Chondrocyte (in vitro differentiated cells): ENCODE data around the gene IGF1R. TPM values are rescaled to one million over a fixed set of nuclear protein-coding genes. Genes with fewer than 3 reads are reported as not detected.

Source experiments
- DNase-seq: peaks from one replicate; pipeline ENCODE4 v3.0.0; 2021; ENCODE audit warnings: mixed read lengths, low spot score
- H3K27ac Mint-ChIP-seq: one replicate; pipeline ENCODE4 v1.8.0; 2021; ENCODE audit warnings: mild to moderate bottlenecking, moderate library complexity, mixed read lengths; ENCODE audit not compliant: unreplicated experiment
- H3K27me3 Mint-ChIP-seq: 2 replicates; pipeline ENCODE4 v1.8.0; 2021; ENCODE audit warnings: low read depth, mixed read lengths
- H3K36me3 Mint-ChIP-seq: 2 replicates; pipeline ENCODE4 v1.8.0; 2021; ENCODE audit warnings: low read depth, mixed read lengths
- H3K4me1 Mint-ChIP-seq: 2 replicates; pipeline ENCODE4 v1.8.0; 2021; ENCODE audit warnings: low read depth, mild to moderate bottlenecking, mixed read lengths
- H3K4me3 Mint-ChIP-seq: one replicate; pipeline ENCODE4 v1.8.0; 2021; ENCODE audit warnings: mild to moderate bottlenecking, moderate library complexity, mixed read lengths; ENCODE audit not compliant: unreplicated experiment
- H3K9me3 Mint-ChIP-seq: 2 replicates; pipeline ENCODE4 v1.8.0; 2021; ENCODE audit warnings: low read depth, mixed read lengths
- CTCF ChIP-seq: fragments of 200-600 bp; sonication (generic); IDR thresholded peaks from 2 replicates; pipeline ENCODE4 v1.5.0; 2021; ENCODE audit warnings: antibody characterized with exemption, mild to moderate bottlenecking, moderate library complexity
- total RNA-seq: library from RNA; stranded (reverse); gene quantifications from 3 replicates; pipeline ENCODE4 v1.2.1, GENCODE V29; 2021

Gene IGF1R
- total RNA-seq, 1 donor from 2014 or later, result 119 TPM

- H3K27me3 Mint-ChIP-seq, result no peaks in the 10 kb centered on the region
- DNase-seq, result no peak
- H3K4me1 Mint-ChIP-seq, result peaks cover 45% of the 10 kb centered on the region
- TF ChIP-seq CTCF, result no peak
- H3K4me3 Mint-ChIP-seq, result peak overlapping the region; percentile 94
- no peaks in the 10 kb centered on the region for H3K9me3 Mint-ChIP-seq
- H3K27ac Mint-ChIP-seq, result peak overlapping the region; percentile 98
- peaks cover 5% of the 10 kb centered on the region for H3K36me3 Mint-ChIP-seq
Measured at GRCh38 chr15:98651581-98652220, 3.4 kb downstream of the IGF1R start.

DNA sequence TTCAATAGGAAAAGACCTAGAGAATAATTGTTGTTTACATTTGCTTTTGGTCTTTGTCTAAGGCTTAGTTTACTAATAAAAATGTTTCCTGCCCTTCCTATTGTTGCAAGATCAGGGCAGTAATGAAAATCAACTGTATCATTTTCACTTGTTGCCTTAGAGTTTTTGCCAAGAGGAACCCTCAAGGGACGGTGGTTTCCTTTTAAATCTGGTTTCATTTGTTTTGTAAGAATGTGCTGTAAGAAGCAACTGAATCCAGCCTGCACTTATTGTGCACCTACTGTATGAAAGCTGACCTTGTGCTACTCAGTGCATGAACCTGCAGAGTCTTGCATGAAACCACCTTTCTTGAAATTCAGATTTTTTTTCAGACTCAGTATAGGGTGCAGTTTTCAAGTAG lies 5.3 kb downstream of the IGF1R start:
- Mint-ChIP-seq H3K27me3 (no peaks in the 10 kb centered on the region), H3K27ac (no peak overlapping the region), H3K9me3 (no peaks in the 10 kb centered on the region), H3K4me1 (peaks cover 51% of the 10 kb centered on the region), H3K36me3 (peaks cover 4% of the 10 kb centered on the region), H3K4me3 (no peak overlapping the region)
- DNase-seq, result no peak
- TF ChIP-seq CTCF, result no peak

DNA sequence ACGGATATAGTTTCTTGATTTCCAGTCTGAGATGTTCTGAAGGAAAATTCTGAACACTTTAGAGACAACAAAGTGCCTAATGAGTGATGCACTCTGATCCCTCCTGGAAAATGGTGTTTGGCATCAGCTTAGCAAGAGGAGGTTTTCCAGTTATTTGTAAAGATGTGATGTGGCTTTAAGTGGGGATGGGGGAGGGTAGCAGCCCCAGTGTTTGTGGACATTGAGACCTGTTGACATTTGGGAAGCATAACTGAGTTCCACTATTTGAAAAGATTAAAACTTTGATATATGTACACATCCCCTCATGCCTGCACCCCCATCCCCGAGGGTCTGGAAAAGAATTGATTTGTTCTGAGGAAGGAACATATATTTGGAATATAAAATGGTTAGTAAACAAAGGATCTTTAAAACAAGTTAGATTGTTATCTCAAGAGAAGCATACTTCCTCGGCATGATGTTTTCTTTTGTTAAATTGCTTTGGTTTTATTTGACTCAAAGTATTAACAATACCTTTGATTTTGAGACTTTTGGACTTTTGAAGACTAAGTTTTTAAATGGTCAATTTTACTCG lies 6.5 kb downstream of the IGF1R start:
- no peak overlapping the region for H3K4me3 Mint-ChIP-seq
- H3K36me3 Mint-ChIP-seq, result peaks cover 4% of the 10 kb centered on the region
- H3K27me3 Mint-ChIP-seq, result no peaks in the 10 kb centered on the region
- peaks cover 60% of the 10 kb centered on the region for H3K4me1 Mint-ChIP-seq
- no peak for DNase-seq
- H3K9me3 Mint-ChIP-seq, result no peaks in the 10 kb centered on the region
- TF ChIP-seq CTCF, result no peak
- H3K27ac Mint-ChIP-seq, result peak overlapping the region; percentile 18

DNA sequence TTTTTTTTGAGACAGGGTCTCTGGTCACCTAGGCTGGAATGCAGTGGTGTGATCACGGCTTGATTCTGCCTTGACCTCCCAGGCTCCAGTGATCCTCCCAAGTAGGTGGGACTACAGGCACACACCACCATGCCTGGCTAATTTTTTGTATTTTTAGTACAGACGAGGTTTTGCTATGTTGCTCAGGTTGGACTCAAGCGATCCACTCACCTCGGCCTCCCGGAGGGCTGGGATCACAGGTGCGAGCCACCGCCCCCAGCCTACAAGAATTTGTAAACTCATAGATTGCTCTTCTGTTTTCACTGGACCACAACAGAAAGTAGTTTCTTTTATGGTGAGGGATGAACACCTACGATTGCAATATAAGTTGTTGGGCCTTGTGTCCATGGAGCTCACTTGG lies 7.4 kb downstream of the IGF1R start:
- Mint-ChIP-seq H3K27ac (no peak overlapping the region), H3K4me3 (no peak overlapping the region), H3K27me3 (no peaks in the 10 kb centered on the region), H3K36me3 (no peaks in the 10 kb centered on the region), H3K4me1 (peaks cover 66% of the 10 kb centered on the region), H3K9me3 (no peaks in the 10 kb centered on the region)
- DNase-seq, result no peak
- TF ChIP-seq CTCF, result no peak

DNA sequence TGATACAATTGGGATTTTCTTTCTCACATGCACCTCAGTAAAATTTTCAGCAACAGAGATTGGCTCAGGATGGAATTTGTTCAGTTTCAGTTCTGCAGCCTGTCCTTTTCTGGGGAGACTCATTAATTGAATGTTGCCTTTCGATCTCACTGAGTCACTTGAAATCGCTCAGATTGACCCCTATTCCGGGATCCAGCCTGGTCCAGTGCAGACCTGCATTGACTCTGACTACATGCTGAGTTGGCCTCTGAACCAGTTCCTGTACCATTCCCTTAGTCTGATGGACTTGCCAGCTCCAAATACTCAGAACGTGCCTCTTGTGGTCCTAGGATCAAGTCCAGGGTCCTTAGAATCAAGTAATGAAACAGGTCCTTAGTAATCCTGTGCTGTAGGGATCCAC lies 9.4 kb downstream of the IGF1R start:
- Mint-ChIP-seq H3K9me3 (no peaks in the 10 kb centered on the region), H3K4me3 (no peak overlapping the region), H3K4me1 (peaks cover 64% of the 10 kb centered on the region), H3K27me3 (no peaks in the 10 kb centered on the region), H3K36me3 (no peaks in the 10 kb centered on the region), H3K27ac (no peak overlapping the region)
- no peak for DNase-seq
- TF ChIP-seq CTCF, result no peak
